ENCODE data around the gene FGF18. TPM values are rescaled to one million over a fixed set of nuclear protein-coding genes. Genes with fewer than 3 reads are reported as not detected.

FGF18 gene
- total and polyA plus RNA-seq, 2 donors (not counting 3 experiments of a cell fraction or from before 2014, with no cell fraction given), result 0.04 to 0.27 TPM

DNA sequence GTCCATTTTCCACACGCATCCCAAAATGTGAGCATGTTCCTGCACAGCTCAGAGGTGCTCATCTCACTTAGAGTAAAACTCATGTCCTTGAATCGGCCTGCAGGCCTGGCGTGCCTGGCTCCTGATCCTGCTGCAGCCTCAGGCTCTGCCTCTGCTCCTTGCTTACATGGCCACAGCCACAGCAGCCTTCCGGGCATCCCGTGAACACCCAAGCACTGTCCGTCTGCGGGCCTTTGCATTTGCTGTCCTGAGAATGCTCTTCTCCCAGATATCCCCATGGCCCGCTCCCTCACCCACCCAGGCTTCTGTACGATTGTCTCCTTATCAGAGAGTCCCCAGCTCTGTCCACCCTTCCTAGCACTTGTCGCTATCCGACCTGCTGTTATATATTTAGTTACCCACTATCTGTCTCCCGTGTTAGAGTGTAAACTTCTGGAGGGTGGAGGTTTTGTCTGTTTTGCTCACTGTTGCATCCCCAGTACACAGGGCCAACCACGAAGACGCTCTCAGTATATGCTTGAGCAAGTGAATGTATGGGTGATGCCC is 21.9 kb downstream of the FGF18 start:
- TF ChIP-seq POLR2A (IDR thresholded peaks at IDR 0.05; ENCODE audit: low read depth, low read length) (no peak), FOS (IDR thresholded peaks at IDR 0.05; ENCODE audit: borderline replicate concordance, insufficient read depth, low read length) (no peak), GATA2 (IDR thresholded peaks at IDR 0.05; ENCODE audit: insufficient read depth, insufficient read length, low read depth, low read length) (no peak), JUN (IDR thresholded peaks at IDR 0.05; ENCODE audit: borderline replicate concordance, insufficient read depth, insufficient read length, low read depth) (no peak), POLR2AphosphoS5 (IDR thresholded peaks at IDR 0.05; ENCODE audit: insufficient read depth, low read depth, low read length) (no peak), MYC (IDR thresholded peaks at IDR 0.05; ENCODE audit: low read depth, low read length) (no peak), EZH2 (IDR thresholded peaks at IDR 0.05; ENCODE audit: borderline replicate concordance, low read depth, low read length, severe bottlenecking) (no peak)
- TF ChIP-seq, protein P1, sequence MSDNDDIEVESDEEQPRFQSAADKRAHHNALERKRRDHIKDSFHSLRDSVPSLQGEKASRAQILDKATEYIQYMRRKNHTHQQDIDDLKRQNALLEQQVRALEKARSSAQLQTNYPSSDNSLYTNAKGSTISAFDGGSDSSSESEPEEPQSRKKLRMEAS (IDR thresholded peaks at IDR 0.05; ENCODE audit: insufficient read depth, insufficient read length), result no peak
- TF ChIP-seq, protein P2, sequence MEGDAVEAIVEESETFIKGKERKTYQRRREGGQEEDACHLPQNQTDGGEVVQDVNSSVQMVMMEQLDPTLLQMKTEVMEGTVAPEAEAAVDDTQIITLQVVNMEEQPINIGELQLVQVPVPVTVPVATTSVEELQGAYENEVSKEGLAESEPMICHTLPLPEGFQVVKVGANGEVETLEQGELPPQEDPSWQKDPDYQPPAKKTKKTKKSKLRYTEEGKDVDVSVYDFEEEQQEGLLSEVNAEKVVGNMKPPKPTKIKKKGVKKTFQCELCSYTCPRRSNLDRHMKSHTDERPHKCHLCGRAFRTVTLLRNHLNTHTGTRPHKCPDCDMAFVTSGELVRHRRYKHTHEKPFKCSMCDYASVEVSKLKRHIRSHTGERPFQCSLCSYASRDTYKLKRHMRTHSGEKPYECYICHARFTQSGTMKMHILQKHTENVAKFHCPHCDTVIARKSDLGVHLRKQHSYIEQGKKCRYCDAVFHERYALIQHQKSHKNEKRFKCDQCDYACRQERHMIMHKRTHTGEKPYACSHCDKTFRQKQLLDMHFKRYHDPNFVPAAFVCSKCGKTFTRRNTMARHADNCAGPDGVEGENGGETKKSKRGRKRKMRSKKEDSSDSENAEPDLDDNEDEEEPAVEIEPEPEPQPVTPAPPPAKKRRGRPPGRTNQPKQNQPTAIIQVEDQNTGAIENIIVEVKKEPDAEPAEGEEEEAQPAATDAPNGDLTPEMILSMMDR (IDR thresholded peaks at IDR 0.05; ENCODE audit: extremely low read depth in 1 of 2, insufficient read depth in 1 of 2, low read depth in 1 of 2, low read length in 2 of 2), result no peak
- CTCF ChIA-PET, result interaction anchor here (1.2 kb wide), 1 partner anchor 619 kb away, joined by 3 read pairs; no protein-coding TSS in a partner anchor
- no peaks in the 10 kb centered on the region for H3K36me3 ChIP-seq (ENCODE audit: control insufficient read depth in 2 of 2, extremely low read depth in 1 of 2, insufficient read depth in 2 of 2, low read length in 2 of 2)
- no peaks in the 10 kb centered on the region for H3K9me1 ChIP-seq (replicated peaks; ENCODE audit: control insufficient read depth, extremely low read depth, insufficient read depth, low read length)
- no peaks in the 10 kb centered on the region for H3K79me2 ChIP-seq (ENCODE audit: control insufficient read depth, insufficient read depth, low read length)
- no peaks in the 10 kb centered on the region for H4K20me1 ChIP-seq (replicated peaks; ENCODE audit: control insufficient read depth, extremely low read depth, insufficient read depth, low read length)
- DNase-seq (ENCODE audit: low read depth, low spot score) (no peak), FAIRE-seq (no peak)
- H3K4me2 ChIP-seq (ENCODE audit: insufficient read depth, low read length), result no peak overlapping the region
- dilution Hi-C loops (cut with MboI; ENCODE audit: extremely low pct_ligation_motif_present, low sequenced_read_pairs) (no loop called here), intact Hi-C loops (cut with micrococcal nuclease) (no loop called here)
- no peak overlapping the region for H3K9ac ChIP-seq (replicated peaks; ENCODE audit: extremely low read depth, insufficient read depth, low read length)
- no peak overlapping the region for H3K27ac ChIP-seq (ENCODE audit: insufficient read depth, low read depth, low read length)
- BruUV-seq (replicated peaks), result no TSS peak
- H3K27me3 ChIP-seq (ENCODE audit: control insufficient read depth in 2 of 2, insufficient read depth in 2 of 2, low read length in 2 of 2), result no peaks in the 10 kb centered on the region
- no peaks in the 10 kb centered on the region for H3K9me3 ChIP-seq (replicated peaks; ENCODE audit: control insufficient read depth, insufficient read depth, low read length)
- no peak overlapping the region for H2AFZ ChIP-seq (ENCODE audit: low read depth, low read length)
- POLR2A ChIA-PET, result no interaction called here
- no peaks in the 10 kb centered on the region for H3K4me1 ChIP-seq (ENCODE audit: control insufficient read depth, extremely low read depth, insufficient read depth, low read length)
- no peak overlapping the region for H3K4me3 ChIP-seq (replicated peaks in 1 of 3; ENCODE audit: insufficient read depth in 1 of 3, low read depth in 1 of 3, low read length in 3 of 3)

Data from endothelial cell of umbilical vein (primary cell).